GM13976 (cell line): Measurements from ENCODE around the gene FGFR2.

ENCODE experiments used
- DNase-seq: peaks from one replicate; pipeline ENCODE4 v3.0.0; 2012; ENCODE audit warnings: low spot score
- CTCF ChIP-seq: IDR thresholded peaks from 2 replicates; pipeline ENCODE4 v1.5.1; 2012; ENCODE audit warnings: borderline replicate concordance, mild to moderate bottlenecking; ENCODE audit not compliant: insufficient read depth; ENCODE audit errors: extremely low read depth, missing control alignments, control extremely low read depth
- in situ Hi-C: fragments of 300-500 bp; cut with MboI; formaldehyde crosslinking; loops from one replicate; pipeline ENCODE4 v1.12.0; 2022; ENCODE audit warnings: low sequenced_read_pairs, mixed read lengths, inconsistent platforms; ENCODE audit not compliant: unreplicated experiment

The FGFR2 gene

DNA sequence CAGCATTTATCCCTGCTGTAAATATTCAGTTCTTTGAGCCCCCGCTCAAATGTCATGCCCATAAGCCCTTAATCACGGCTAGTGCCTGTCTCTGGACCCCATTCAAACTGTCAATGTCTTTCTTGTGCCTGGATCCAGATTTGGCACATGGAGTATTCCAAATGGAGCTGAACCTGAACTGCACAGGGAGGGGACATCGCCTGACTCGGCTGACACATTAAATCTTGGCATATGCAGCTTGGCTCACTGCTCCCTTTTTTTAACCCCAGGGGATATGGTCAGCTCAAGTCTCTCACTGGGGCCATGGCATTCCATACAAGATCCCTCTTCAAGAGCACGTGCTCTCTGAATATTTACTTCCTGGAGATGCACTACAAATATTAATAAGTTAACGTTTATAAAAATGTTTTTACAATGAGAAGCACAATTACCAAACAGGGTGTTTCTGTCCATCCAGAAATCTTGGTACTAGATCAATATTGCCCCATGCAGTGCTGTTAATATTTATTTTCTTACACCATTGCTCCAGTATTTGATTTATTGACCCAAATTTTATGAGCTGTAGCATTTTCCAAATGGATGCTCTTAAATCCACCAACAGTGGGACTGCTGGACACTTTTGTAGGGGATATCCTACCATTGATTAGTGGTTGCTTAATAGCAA lies 57.4 kb downstream of the FGFR2 start:
- no peak for DNase-seq
- TF ChIP-seq CTCF, result no peak
- in situ Hi-C loops, result no loop called here

- in situ Hi-C loops, result no loop called here
- DNase-seq, result no peak
- no peak for TF ChIP-seq CTCF
Measured at GRCh38 chr10:121539786-121540185, 58.5 kb downstream of the FGFR2 start.

GRCh38 chr10:121536310-121536913 lies 61.8 kb downstream of the FGFR2 start:
- no peak for TF ChIP-seq CTCF
- in situ Hi-C loops, result no loop called here
- no peak for DNase-seq

- in situ Hi-C loops, result no loop called here
- no peak for DNase-seq
- no peak for TF ChIP-seq CTCF
Measured at GRCh38 chr10:121535381-121535780, 62.9 kb downstream of the FGFR2 start.

- TF ChIP-seq CTCF, result no peak
- in situ Hi-C loops, result no loop called here
- no peak for DNase-seq
Measured at GRCh38 chr10:121532292-121532864, 65.9 kb downstream of the FGFR2 start.

DNA sequence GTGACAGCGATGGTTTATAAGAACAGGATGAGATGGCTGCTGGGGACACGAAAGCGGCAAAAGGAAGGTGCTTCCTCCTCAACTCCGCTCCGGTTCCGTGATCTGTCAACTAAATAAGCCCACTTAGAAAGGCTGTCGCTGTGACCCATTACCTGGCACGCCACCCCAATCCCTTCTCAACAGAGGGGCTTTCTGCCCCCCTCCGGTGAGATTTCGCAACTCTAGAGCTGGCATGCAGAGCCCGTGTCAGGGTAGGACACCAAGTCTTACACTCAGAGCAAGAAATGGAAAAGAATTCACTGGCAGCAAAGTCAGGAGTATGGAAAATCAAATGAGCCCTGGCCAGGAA lies 66.4 kb downstream of the FGFR2 start:
- no peak for DNase-seq
- TF ChIP-seq CTCF, result no peak
- in situ Hi-C loops, result no loop called here
